ENCODE results near the gene CCDC167.

- TF ChIP-seq CTCF (IDR thresholded peaks at IDR 0.05; ENCODE audit: insufficient read depth, low read depth, low read length) = no peak
- TF ChIP-seq EZH2 (IDR thresholded peaks at IDR 0.05; ENCODE audit: insufficient read depth, low read length) = no peak
Observed at GRCh38 chr6:37531026-37531425, 31.3 kb upstream of the CCDC167 start.
